Stimulated activated CD8-positive, alpha-beta memory T cell treated with anti-CD3 and anti-CD28 coated beads, Interleukin-12 subunit alpha, Interleukin-12 subunit beta, amount 100 ng/mL, for 4 hours (primary cell): ENCODE results near the gene TSC22D3.
"Not testable (repeated sequence)": the region's sequence is repeated elsewhere in the genome, so short reads cannot be mapped to it uniquely, and the experiment has no call there.

Source experiments
- DNase-seq: peaks from one replicate; pipeline ENCODE4 v3.0.0-alpha.2; 2020; ENCODE audit warnings: low read depth

The TSC22D3 gene

DNA sequence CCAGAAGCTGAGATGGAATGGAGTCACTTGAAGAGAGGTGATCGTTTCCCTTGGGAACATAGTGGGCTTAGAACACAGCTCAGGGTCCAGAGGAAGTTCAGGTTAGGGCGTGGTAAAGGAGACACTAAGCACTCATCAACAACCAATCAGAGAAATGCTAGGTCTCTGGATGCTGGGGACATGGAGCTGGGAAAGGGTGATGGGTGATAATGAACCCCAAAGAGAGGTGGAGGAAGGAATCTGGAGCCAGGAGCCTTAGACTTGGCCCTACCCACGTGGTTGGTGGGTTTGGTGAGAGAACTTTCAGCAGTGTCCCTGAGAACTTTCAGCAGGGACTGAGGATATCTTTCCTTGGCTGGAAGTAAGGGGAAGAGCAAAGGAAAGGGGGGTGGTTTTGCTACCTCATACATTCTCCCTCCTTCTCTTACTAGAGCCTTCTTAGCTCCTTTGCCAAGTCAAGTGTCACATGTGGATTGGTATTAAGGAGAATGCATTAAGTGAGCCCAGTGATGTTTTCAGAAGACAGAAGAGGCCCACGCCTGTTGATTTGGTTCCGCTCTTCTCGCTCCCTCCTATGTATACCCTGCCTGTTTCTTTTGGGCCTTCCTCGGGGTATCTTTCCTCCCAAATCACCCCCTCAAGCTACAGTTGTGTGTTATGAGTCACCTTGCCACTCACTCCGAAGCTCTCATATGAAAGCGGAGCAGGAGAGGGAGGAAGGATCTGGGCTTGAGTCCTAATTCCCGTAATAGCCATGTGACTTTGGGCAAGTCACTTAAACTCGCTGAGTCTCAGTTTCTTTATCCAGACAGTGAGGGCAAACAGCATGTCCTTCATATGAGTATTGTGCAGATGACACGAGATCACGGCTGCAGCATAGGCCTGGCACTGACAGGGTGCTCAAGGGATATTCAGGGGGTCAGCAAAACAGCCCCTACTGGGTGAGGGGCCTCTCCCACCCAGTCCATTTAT, 63.1 kb downstream of the TSC22D3 start:
- DNase-seq: no peak

DNA sequence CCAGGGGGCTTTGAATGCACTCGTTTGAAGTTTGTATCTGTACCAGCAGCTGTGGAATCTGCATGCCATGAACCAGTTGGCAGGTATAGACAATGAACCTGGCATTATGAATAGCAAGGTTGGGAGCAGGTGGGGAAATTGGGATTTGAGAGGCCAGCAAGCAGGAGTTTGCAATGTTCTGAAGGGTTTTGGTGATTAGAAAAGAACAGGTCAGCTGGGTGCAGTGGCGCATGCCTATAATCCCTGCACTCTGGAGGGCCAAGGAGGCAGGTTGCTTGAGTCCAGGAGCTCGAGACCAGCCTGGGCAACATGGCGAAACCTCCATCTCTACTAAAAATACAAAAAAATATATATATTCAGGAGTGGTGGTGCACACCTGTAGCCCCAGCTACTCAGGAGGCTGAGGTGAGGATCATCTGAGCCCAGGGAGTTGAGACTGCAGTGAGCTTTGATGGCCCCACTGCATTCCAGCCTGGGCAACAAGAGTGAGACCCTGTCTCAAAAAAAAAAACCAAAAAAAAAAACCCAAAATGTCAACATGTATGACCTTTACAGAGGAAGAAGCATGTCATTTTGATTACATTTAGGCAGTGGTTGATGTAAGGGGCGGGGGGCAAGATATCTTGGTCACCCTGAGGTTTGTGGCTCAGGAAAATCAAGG, 63.9 kb downstream of the TSC22D3 start:
- no peak for DNase-seq

DNA sequence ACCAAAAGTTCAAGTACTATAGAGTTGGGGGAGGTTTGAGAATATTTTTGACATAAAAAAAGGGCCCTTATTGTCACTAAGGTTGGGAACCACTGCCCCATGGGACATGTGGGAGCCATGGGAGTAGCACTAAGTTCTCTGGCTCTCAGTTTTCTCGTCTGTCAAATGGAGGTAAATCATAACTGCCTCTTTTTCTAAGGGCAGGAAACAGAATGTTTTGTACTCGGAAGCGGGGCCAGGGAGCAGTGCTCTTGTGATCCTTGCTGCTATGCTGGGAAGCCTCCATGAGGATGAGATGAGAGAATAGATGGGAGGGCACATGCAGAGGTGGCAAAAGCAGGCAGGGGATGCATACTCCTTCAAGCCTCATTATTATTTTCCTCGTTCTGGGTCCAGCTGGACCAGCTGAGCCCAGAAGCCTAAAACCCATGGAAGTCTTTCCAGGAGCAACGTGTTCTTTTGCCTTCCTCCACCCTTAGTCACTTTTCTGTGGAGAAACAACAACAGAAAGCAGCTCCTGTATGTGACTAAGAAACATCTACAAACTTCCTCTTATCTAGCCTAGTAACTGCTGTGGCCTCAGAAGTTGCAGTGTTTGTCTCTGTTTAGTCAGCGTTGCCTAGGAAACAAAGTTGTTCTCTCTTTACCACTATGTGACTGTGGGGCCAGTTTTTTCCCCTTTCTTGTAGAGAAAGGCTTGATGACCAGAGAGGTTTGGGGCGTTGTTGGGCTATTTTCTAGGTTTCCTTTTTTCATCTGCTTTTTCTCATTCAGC, 64.8 kb downstream of the TSC22D3 start:
- no peak for DNase-seq

DNA sequence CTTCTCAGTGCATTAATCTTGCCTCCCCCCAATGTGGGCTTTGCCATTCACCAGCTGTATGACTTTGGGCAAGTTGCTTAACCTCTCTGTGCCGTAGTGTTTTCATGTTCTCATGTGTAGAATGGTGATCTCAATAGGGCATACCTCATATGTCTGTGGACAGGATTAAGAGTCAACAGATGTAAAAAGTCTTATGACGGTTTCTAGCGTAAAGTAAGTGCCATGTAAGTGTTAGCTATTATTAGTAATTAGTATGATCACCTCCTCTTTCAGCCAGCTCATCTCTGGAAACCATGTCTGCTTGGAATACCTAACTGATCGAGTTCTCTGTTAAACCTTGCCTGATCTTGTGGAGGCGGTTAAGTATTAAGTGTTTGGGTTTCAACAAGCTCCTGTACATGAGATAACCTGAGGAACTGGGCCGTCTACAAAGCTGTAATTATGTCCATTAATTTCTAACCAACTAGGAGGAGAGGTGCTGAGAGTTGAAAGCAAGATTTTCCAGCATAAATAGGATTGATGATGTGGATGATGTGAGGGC, 66.3 kb downstream of the TSC22D3 start:
- no peak for DNase-seq

DNA sequence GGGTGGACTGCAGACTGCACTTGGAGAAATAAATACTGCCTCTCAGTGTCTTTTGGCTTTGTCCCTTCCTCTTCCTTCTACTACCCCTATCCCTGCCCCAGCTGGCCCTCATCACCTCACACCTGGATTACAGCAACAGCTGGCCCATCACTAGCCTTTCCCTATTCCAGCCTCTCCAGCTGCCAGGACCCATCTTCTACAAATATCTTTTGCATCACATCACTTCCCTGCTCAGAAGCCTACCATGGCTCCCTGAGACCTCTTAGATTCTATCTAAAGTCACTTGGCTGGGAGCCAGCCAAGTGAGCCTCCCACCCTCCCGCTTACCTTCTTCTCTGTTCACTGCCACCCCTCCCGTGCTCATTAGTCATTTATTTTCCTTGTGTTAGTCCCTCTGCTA, 66.8 kb downstream of the TSC22D3 start:
- no peak for DNase-seq

- DNase-seq: no peak
Observed at GRCh38 chrX:107707866-107708265, 67.7 kb downstream of the TSC22D3 start.

- no peak for DNase-seq
Observed at GRCh38 chrX:107706309-107706708, 69.3 kb downstream of the TSC22D3 start.

DNA sequence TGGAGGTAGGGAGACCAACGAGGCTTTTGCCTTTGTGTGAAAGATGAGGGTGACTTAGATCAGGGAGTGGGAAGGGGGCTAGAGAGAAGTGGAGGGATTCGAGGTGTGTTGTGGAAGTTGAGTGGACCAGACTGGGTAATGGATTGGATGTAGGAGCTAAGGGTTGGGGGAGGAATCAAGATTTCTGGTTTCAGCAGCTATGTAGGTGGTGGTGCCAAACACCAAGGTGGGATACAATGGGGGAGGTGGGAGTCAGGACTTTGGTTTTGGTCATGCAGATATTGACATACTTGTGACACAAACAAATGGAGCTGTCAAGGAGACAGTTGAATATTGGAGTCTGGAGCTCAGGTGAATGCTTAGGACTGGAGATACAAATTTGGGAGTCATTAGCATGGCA, 71.0 kb downstream of the TSC22D3 start:
- no peak for DNase-seq

GRCh38 chrX:107704181-107704580, 71.4 kb downstream of the TSC22D3 start:
- no peak for DNase-seq

DNA sequence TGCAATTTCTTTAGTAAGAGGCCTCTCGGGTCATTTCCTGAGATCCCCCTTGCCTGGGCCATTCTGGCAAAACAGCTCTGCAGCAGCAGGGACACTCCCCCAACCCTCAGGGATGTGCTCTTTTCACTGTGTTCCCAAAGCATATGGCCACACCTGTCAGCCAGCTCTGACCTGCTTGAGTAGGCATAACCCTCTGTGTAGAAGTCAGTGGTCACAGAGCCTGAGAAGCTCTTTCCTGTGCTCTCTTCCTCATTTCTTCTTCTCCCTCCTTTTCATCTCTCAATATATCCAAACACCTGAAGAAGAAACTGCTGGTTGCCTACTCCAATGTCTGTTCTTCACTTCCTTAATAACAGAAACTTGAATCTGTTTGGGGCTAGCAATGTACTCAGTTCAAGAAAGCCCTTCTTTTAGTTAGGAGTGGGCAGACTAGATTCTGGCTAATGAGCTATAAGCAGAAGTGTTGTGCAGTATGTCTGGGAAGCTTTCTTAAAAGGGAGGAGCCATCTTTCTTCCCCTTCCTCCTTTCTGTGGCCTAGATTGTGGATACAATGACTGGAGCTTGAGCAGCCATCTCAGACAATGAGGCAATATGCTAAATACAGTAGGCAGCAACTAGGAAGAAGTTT, 74.0 kb downstream of the TSC22D3 start:
- DNase-seq: no peak

GRCh38 chrX:107700790-107701189, 74.8 kb downstream of the TSC22D3 start:
- DNase-seq: no peak

DNA sequence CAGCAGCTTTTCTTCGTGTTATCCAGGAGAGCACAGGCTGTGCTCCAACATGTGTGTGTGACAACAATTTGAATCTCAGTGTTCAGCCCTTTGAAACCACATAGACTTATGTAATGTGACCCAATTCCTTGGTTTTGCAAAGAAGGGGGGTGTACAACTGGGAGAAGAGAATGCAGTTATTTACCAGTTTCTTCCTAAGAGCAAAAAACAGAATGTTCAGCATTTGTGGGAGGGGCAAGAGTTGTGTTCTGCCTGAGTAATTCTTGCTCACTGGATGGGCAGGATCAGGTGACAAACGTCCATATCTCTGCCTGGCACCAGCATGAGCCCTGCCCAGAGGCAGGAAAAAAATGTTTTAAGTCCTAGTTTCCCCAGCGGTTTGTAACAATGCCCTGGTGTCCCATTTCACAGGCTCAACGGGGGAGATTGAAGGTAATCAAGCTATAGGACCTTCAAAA, 75.2 kb downstream of the TSC22D3 start:
- no peak for DNase-seq

GRCh38 chrX:107699616-107700015, 76.0 kb downstream of the TSC22D3 start:
- DNase-seq: no peak

DNA sequence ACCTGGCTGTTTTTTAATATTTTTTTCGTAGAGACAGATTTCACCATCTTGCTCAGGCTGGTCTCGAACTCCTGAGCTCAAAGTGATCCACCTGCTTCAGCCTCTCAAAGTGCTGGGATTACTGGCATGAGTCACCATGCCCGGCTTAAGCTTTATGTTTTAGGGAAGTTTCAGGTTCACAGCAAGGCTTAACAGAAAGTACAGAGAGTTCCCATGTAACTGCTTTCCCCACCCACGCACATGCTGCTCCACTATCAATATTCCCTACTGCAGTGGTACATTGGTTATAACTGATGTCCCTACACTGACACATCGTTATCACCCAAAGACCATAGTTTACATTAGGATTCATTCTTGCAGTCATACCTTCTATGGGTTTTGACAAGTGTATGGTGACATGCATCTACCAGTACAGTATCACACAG, 84.6 kb downstream of the TSC22D3 start:
- no peak for DNase-seq

GRCh38 chrX:107687445-107687844, 88.1 kb downstream of the TSC22D3 start:
- DNase-seq: no peak

GRCh38 chrX:107686792-107687191, 88.8 kb downstream of the TSC22D3 start:
- DNase-seq: no peak

GRCh38 chrX:107686026-107686425, 89.6 kb downstream of the TSC22D3 start:
- DNase-seq: no peak

DNA sequence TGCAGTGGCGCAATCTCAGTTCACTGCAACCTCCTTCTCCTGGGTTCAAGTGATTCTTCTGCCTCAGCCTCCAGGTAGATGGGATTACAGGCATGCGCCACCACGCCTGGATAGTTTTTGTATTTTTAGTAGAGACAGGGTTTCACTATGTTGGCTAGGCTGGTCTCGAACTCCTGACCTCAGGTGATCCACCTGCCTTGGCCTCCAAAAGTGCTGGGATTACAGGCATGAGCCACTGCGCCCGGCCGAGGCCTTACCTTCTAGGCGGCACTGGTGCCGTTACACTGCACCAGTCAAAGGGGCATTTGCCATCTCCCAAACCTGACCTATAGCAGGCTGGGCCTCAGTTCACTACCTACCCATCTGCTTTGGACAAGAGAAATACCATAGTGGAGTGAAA, 90.0 kb downstream of the TSC22D3 start:
- not testable (repeated sequence) for DNase-seq

DNA sequence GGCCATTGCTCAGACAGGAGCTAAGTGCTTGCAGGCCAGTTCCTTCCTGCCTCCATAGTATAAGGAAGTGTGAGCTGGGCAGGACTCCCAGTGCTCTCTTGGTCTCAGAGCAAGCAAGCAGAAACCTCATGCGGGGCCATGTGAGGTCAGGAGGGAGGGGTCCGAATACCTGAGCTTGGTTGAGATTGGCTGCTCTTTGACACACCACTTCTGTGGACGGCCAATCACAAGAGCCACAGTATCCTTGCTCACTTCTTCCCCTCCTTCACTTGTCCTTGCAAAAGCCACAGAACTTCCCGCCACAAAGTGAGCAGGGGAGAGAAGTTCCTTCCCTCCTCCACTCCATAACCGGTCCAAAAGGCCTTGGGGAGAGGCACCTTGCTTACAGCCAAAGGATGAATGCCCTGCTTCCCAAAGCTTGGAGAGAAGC, 90.6 kb downstream of the TSC22D3 start:
- DNase-seq: no peak

DNA sequence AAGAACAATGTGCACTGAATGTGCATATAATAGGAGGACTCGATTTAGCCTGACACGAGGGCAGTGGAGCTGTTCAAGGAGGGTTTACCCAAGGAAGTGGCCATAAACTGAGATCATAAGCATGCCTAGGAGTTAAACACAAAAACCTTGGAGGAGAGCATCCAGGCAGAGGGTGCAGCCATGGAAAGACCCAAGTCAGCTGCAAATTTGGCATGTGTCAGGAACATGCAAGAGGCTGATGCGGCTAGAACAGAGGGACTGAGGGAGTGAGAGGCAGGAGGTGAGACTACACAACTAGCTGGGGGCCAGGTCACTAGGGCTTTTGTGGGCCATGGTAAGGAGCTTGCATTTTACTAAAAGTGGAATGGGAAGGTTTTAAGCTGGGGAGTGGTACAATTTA, 91.7 kb downstream of the TSC22D3 start:
- DNase-seq: no peak

- no peak for DNase-seq
Observed at GRCh38 chrX:107683124-107683895, 92.3 kb downstream of the TSC22D3 start.
